Measurements from ENCODE around the gene PRDM15.

The PRDM15 gene

DNA sequence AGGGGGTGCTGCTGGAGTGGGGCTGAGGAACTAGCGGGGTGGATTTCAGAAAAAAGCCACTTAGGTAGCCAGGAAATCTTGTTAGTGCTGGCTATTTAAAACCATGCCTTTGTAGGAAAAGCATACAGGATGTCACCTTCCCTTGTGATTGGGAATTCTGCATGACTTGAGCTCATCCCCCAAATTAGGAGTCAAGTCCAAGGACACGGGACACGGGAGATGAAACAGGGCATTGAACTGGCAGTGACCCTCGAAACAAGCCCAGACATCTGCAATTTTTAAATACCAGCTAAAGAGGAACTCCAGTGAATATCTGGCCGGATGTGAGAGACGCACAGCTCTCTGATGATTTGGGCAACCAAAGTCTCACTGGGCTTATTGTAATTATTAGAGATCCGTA is 41.9 kb upstream of the PRDM15 start:
- TF ChIP-seq, protein P1, sequence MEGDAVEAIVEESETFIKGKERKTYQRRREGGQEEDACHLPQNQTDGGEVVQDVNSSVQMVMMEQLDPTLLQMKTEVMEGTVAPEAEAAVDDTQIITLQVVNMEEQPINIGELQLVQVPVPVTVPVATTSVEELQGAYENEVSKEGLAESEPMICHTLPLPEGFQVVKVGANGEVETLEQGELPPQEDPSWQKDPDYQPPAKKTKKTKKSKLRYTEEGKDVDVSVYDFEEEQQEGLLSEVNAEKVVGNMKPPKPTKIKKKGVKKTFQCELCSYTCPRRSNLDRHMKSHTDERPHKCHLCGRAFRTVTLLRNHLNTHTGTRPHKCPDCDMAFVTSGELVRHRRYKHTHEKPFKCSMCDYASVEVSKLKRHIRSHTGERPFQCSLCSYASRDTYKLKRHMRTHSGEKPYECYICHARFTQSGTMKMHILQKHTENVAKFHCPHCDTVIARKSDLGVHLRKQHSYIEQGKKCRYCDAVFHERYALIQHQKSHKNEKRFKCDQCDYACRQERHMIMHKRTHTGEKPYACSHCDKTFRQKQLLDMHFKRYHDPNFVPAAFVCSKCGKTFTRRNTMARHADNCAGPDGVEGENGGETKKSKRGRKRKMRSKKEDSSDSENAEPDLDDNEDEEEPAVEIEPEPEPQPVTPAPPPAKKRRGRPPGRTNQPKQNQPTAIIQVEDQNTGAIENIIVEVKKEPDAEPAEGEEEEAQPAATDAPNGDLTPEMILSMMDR (IDR thresholded peaks at IDR 0.05; ENCODE audit: low read depth, low read length), result no peak
- DNase-seq, result no peak
- Histone ChIP-seq H3K9me3 (ENCODE audit: severe bottlenecking) (no peaks in the 10 kb centered on the region), H3K27ac (no peak overlapping the region), H3K4me3 (ENCODE audit: low read depth, low read length) (no peak overlapping the region), H3K27me3 (ENCODE audit: insufficient read depth, low read depth, severe bottlenecking) (no peaks in the 10 kb centered on the region), H3K36me3 (peaks cover 32% of the 10 kb centered on the region)

DNA sequence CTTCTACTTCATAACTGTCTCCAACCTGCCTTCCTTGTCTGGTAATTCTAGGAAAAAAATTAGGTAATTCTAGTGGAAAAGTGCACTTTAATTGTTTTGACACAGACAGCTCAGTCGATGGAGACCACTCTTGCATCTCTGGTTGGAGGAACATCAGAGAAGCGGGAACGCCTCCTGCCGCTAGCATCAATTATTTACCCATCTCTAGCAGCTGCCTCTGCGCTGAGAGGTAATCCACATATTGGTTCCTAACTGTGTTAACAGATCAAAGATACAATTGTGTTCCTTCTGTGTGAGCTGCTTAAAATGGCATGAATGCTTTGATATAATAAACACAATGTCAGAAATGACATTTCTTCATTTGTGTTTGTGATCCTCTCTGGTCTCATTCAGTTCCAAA is 41.3 kb upstream of the PRDM15 start:
- Histone ChIP-seq H3K4me3 (ENCODE audit: low read depth, low read length) (no peak overlapping the region), H3K27ac (no peak overlapping the region), H3K36me3 (peaks cover 36% of the 10 kb centered on the region), H3K9me3 (ENCODE audit: severe bottlenecking) (no peaks in the 10 kb centered on the region), H3K27me3 (ENCODE audit: insufficient read depth, low read depth, severe bottlenecking) (no peaks in the 10 kb centered on the region)
- TF ChIP-seq, protein P1 (IDR thresholded peaks at IDR 0.05; ENCODE audit: low read depth, low read length), result no peak
- DNase-seq, result no peak

DNA sequence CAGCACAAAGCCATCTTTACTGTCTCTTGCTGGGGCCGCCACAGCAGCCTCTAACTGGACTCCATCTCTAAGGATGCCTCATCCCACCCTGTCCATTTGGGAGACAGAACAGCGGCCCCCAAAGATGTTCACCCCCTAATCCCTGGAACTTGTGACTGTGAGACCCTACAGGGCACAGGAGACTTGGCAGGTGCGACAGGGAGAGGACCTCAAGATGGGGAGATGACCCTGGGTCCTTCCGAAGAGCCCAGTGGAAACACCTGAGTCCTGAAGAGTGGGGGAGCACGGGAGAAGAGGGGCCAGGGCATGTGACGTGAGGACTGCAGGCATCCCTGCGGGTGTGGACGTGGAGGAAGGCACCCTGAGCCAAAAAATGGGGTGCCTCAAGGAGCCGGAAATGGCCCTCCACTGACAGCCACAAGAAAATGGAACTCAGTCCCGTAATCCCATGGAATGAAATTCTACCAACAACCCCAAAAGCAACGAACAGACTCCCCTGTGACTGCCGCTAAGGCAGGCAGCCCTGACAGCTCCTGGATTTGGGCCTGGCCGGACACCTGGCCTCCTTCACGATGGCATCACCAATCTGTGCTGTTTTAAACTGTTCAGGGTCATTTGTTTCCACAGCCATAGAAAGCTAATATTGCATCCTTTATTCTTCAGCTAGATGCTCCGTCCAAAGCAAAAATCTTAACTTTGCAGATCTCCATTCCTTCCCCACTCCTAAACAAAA is 40.7 kb upstream of the PRDM15 start:
- no peaks in the 10 kb centered on the region for H3K9me3 ChIP-seq (ENCODE audit: severe bottlenecking)
- H3K27me3 ChIP-seq (ENCODE audit: insufficient read depth, low read depth, severe bottlenecking), result no peaks in the 10 kb centered on the region
- H3K27ac ChIP-seq, result no peak overlapping the region
- no peak overlapping the region for H3K4me3 ChIP-seq (ENCODE audit: low read depth, low read length)
- H3K36me3 ChIP-seq, result peaks cover 38% of the 10 kb centered on the region
- TF ChIP-seq, protein P1 (IDR thresholded peaks at IDR 0.05; ENCODE audit: low read depth, low read length), result no peak
- DNase-seq, result no peak

DNA sequence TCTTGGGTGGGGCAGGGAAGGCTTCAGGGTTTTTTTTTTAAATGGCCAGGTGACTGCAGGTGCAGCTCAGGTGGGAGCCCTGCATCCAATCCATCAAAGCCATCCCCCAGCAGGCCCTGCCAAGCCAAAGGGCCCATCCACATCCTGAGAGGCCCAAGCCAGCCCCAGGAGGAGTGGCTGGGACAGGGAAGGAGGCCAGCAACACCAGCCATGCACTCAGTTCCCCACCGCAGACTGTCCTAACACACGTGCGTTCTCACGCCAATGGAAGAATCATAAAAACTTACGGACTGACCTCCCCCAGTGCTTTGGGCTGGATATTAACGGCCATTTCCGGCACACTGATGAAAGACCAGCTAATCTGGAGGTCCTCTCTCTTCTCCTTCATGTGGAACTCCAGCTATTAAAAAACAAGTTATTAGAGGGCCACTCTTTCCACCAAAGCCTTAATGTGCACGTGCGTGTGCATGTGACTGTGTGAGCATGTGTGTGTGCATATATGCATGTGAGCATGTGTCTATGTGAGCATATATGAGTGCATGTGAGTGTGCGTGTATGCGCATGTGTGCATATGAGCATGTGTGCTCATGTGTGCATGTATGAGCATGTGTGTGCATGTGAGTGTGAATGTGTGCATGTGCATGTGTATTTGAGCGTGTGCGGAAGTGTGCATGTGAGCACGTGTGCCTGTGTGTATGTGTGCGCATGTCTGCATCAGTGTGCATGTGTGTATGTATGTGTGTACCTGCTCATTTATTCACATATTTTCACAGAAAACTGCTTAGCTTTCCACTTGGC is 39.6 kb upstream of the PRDM15 start:
- DNase-seq, result no peak
- TF ChIP-seq, protein P1 (IDR thresholded peaks at IDR 0.05; ENCODE audit: low read depth, low read length), result no peak
- H3K27ac ChIP-seq, result no peak overlapping the region
- H3K36me3 ChIP-seq, result peaks cover 47% of the 10 kb centered on the region
- H3K4me3 ChIP-seq (ENCODE audit: low read depth, low read length), result no peak overlapping the region
- no peaks in the 10 kb centered on the region for H3K9me3 ChIP-seq (ENCODE audit: severe bottlenecking)
- no peaks in the 10 kb centered on the region for H3K27me3 ChIP-seq (ENCODE audit: insufficient read depth, low read depth, severe bottlenecking)

DNA sequence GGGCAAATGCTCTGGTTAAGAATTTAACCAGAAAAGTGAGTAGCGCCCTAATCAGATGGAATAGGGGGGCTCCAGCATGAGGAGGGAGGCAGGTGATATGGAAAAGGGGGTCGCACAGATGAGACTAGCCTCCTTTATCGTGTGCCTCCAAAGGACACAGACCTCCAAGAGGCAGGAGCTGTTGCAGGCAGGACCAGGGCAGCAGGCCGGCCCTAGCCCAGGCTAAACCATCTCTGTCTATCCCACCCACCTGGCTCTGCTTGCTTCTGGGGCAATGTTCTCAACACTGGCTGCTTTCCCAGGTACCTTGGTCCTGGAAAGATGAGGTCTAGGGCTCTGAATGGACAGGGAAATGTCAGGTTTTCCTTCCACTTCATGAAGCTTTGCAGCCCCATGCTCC is 38.4 kb upstream of the PRDM15 start:
- no peak for DNase-seq
- Histone ChIP-seq H3K36me3 (peaks cover 59% of the 10 kb centered on the region), H3K27me3 (ENCODE audit: insufficient read depth, low read depth, severe bottlenecking) (no peaks in the 10 kb centered on the region), H3K9me3 (ENCODE audit: severe bottlenecking) (no peaks in the 10 kb centered on the region), H3K4me3 (ENCODE audit: low read depth, low read length) (no peak overlapping the region), H3K27ac (no peak overlapping the region)
- TF ChIP-seq, protein P1 (IDR thresholded peaks at IDR 0.05; ENCODE audit: low read depth, low read length), result no peak
